ENCODE measurements around the gene FAM174C.
A peak's percentile ranks its signal among the peaks of the same experiment; 100 is the strongest.

FAM174C gene

GRCh38 chr19:1250437-1251260 is 24.7 kb upstream of the FAM174C start:
- no peak for DNase-seq (ENCODE audit: low read depth)

DNA sequence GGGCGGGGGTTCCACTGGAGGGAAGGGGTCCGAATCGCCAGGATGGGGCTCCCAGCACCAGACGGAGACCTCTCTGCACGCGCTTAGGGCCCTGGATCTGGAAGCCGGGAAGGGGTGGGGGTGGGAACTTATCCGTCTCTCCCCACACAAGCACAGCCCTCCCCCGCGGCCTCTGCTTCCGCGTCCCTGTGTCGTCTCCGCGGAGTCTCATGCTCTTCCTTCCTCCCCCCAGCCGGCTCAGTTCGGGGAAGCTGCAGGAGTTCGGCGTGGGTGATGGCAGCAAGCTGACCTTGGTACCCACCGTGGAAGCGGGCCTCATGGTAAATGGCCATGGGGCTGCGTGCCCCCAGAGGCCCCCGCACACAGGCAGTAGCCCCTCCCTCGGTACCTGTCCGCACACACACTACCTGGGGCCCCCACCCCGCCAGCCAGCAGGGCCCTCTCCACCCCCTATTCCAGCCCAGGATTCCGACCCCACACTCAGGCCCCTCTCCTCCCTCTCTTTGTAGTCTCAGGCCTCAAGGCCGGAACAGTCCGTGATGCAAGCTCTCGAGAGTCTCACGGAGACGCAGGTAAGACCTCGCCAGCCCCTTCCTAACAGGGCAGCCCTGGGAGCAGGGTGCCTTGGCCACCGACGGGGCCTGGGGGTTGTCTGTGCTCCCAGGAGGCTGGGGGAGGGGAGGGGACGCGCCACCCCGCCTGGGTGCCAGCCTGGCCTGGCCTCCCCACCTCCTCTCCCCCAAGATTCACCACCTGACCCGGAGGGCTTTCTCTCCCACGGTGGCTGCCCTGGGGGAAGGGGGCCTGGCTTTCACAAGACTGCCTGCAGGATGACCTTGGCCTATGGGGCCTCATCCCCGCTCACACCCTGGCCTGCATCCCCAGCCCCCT is 23.8 kb upstream of the FAM174C start:
- DNase-seq (ENCODE audit: low read depth) = no peak

DNA sequence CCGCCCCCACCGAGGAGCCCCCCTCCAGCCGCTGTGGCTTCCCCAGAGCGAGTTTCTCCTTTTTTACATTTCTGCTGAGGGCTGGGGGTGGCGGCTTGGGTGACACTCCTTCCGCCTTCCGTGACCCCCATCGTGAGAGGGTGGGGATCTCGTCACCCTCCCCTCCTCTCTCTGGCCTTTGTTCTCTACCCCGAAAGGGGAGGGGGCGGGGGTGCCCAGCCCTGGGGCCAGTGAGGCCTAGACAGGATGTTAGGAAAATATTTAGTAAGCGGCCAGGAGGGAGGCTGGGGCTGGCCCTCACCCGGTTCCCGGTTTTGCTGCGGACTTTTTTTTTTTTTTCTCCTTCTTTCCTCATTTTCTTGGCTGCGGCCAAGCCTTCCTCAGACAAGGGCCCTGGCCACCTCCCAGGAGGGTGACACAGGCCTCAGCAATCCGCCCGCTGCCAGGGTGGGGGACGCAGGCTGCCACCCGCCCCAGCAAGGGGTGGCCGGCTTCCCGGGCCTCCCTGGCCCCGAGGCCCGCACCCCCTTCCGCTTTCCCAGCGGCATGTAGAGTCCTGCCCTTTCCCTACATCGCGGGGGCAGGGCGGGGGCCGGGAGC is 23.0 kb upstream of the FAM174C start:
- no peak for DNase-seq (ENCODE audit: low read depth)

DNA sequence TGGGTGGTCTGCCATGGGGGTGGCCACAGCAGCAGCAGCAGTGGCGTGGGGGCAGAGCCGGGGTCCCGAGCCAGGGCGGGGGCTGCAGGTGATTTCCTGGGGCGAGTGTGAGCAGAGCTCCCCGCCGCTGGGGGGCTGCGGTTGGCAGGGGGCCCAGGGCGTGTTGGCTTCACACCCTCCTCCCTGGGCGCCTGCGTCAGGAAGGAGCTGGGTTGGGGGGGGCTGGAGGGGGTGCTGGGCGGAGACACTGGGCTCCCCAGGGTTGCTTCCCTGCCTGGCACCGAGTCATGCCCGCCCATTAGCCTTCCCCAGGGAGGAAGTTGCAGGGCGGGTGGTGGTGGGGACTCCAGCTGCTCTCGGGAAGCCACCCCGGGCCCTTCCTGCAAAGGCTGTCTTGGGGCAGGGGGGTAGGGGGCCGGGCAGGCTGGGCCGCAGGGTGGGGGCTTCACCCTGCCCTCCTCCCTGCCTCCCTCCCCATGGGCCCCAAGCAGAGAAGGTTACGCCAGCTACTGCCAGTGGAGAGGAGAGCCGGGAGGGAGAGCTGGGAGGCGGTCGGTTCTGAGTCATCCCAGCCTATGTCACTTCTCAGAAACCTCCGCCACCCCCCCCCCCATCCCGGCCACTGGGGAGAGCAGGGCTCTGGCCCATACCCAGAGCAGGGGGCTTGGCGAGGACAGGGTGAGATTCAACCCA is 22.4 kb upstream of the FAM174C start:
- peak; percentile 85 for DNase-seq (ENCODE audit: low read depth)

DNA sequence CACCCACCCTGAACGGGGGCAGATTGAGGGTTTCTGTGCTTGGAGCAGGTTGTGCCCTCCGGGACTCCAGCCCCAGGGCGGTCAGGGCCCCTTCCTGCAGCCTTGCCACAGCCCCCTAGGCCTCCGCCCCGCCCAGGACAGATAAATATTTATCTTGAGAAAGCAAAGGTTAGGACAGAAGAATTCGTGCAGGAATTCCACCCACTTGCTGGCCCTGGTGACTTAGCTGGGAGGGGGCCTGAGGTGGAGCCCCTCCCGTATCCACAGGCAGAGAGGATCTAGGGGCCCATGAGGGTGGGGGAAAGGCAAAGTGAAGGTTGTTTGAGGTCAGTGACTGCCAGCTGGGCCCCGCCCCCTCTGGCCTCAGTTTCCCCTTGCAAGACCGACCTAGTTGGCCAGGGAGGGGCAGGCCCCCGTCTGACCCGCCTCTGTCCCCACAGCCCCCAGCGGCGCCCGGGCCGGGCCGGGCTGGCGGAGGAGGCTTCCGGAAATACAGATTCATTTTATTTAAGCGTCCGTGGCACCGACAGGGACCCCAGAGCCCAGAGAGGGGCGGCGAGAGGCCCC is 21.7 kb upstream of the FAM174C start:
- no peak for DNase-seq (ENCODE audit: low read depth)

DNA sequence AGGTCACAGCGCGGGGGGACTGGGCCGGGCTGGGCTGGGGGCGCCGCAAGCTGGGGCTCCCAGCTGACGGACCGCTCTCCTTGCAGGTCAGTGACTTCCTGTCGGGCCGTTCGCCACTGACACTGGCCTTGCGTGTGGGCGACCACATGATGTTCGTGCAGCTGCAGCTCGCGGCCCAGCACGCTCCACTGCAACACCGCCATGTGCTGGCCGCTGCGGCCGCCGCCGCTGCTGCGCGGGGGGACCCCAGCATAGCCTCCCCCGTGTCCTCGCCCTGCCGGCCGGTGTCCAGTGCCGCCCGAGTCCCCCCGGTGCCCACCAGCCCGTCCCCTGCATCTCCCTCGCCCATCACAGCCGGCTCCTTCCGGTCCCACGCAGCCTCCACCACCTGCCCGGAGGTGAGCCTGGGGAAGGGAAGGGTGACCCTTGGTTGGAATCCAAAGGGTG is 21.2 kb upstream of the FAM174C start:
- no peak for DNase-seq (ENCODE audit: low read depth)

DNA sequence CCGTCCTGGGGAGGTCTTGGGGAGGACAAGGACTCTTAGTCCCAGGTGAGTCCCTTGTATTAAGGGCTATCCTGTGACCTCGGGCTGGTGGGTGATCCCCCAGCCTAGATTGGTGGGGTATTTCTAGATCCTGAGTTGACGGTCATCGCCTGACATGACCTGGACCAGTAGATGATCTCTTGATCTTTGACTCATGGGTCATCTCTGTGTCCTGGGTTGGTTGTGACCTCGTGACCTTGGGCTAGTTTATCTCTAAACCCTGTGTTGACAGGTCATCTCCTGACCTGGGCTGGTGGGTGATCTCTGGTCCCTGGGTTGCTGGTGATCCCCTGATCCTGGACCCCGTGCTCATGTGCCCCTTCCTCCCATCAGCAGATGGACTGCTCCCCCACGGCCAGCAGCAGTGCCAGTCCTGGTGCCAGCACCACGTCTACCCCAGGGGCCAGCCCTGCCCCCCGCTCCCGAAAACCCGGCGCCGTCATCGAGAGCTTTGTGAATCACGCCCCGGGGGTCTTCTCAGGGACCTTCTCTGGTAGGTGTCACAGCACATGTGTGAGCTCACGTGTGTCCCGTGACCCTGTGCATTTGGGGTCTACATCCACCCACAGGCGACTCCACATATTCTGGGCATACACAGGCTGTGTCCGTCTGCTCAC is 20.7 kb upstream of the FAM174C start:
- DNase-seq (ENCODE audit: low read depth) = no peak

- DNase-seq (ENCODE audit: low read depth) = no peak
Observed at GRCh38 chr19:1255186-1256161, 19.9 kb upstream of the FAM174C start.

DNA sequence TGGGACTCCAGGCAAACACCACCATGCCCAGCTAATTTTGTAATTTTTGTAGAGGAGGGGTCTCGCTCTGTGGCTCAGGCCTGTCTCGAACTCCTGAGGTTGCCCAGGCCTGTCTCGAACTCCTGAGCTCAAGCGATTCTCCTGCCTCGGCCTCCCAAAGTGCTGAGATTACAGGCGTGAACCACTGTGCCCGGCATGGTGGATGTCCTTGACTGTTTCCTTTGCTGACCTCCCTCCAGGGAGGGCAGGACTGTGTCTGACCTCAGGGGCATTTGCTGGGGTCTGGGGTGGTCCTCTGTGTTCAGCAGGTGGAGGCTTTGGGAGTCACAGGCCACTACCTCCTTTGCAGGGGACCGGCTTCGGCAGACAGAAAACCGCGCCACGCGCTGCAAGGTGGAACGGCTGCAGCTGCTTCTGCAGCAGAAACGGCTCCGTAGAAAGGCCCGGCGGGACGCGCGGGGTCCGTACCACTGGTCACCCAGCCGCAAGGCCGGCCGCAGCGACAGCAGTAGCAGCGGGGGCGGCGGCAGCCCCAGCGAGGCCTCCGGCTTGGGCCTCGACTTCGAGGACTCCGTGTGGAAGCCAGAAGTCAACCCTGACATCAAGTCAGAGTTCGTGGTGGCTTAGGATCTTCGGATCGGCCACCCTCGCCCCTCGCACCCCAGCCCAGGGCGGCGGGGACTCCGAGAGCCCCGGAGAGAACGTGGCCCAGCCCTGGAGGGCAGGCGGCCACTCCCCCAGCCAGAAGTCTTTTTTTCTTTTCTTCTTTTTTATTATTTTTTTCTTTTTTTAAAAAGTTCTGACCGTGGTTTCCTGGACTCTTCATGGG is 18.5 kb upstream of the FAM174C start:
- no peak for DNase-seq (ENCODE audit: low read depth)

GRCh38 chr19:1257475-1258162 is 17.7 kb upstream of the FAM174C start:
- no peak for DNase-seq (ENCODE audit: low read depth)

DNA sequence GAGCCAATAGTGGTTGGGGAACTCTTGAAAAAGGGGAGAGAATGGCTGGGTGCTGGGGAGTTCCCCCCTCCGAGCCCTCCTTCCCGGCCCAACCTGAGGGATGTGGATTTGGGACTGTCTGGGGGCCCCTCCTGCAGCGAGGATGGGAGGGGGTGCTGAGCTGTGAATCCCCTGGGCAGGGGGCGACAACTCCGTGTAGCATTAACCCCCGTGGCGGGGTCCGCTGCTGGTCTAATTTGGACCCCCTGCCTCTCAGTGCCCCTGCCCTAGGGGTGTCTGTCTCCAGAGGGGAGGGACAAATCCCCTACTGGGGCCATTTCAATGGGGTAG is 17.2 kb upstream of the FAM174C start:
- no peak for DNase-seq (ENCODE audit: low read depth)

GRCh38 chr19:1258707-1259205 is 16.6 kb upstream of the FAM174C start:
- DNase-seq (ENCODE audit: low read depth) = no peak

- peak; percentile 86 for DNase-seq (ENCODE audit: low read depth)
Observed at GRCh38 chr19:1259206-1259875, 16.0 kb upstream of the FAM174C start.

- no peak for DNase-seq (ENCODE audit: low read depth)
Observed at GRCh38 chr19:1259876-1260748, 15.2 kb upstream of the FAM174C start.

DNA sequence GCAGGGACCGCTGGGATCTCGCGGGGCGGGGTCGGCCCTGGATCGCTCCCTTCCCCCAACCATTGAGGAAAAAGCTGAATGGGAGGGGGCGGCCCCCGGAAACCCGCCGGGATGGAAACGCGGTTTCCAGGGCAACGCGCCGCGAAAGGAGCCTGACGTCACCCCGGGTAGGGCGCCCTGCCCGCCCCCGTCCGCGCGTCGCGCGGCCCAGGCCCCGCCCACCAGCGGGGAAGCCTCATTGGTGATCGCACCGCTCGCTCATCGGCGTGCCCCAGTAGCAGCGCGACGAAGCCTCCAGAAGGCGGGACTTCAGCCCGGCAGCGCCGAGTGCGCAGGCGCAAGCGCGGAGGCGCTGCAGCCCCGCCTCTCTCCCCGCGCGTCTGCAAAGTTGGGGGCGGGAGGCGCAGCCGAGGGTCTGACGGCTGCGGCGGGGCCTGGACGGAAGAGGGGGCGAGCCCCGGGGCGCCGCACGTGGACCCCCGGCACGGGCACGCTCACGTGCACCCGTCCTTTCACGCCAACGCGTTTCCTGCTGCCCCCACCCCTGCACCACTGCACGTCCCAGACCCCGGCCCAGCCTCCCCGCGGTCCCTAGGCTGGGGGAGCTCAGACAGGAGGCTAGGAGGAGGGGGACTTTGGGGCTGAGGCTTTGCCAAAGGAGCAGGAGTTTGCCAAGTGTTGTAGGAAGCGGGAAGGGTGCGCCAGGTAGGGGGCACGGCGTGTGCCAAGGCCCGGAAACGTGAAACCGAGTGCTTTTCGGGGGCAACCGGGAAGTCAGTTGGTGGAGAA is 14.4 kb upstream of the FAM174C start:
- DNase-seq (ENCODE audit: low read depth) = peak; percentile 94

DNA sequence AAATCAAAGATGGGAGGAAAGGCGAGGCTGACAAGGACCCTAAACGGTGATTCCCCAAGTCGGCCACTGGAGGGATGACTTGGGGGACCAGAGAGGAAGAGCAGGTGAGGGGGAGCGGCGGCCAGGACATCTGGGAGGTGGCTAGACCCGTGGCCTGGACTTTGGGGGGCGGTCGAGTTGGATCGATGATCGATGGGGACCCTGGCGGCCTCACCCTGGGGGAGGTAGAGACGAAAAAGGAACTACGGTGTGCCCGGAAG is 13.9 kb upstream of the FAM174C start:
- no peak for DNase-seq (ENCODE audit: low read depth)
